ENCODE data around the gene NDUFS2.

DNA sequence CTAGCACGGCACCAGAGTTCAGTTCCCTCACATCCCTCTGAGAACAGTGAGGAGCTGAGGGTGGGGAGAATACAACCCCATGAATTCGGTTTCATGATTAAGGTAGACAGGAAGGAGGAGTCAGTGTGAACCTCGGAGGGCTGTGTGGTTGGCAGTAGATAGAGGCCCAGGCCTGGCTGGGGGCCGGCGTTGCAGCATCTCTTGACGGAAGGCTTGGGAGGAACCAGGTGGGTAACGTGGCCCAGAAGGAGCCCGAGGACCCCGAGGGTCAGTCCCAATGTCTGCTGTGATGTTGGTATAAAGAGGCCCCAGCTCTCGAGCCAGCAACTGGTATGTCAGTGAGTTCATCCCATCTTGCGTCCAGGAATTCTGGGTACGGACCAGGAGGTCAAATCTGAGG lies 30.5 kb upstream of the NDUFS2 start:
- TF ChIP-seq, protein P1, sequence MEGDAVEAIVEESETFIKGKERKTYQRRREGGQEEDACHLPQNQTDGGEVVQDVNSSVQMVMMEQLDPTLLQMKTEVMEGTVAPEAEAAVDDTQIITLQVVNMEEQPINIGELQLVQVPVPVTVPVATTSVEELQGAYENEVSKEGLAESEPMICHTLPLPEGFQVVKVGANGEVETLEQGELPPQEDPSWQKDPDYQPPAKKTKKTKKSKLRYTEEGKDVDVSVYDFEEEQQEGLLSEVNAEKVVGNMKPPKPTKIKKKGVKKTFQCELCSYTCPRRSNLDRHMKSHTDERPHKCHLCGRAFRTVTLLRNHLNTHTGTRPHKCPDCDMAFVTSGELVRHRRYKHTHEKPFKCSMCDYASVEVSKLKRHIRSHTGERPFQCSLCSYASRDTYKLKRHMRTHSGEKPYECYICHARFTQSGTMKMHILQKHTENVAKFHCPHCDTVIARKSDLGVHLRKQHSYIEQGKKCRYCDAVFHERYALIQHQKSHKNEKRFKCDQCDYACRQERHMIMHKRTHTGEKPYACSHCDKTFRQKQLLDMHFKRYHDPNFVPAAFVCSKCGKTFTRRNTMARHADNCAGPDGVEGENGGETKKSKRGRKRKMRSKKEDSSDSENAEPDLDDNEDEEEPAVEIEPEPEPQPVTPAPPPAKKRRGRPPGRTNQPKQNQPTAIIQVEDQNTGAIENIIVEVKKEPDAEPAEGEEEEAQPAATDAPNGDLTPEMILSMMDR (IDR thresholded peaks at IDR 0.05; ENCODE audit: low read depth, low read length, poor library complexity, severe bottlenecking), result no peak
- no peak for TF ChIP-seq EZH2phosphoT487 (IDR thresholded peaks at IDR 0.05; ENCODE audit: borderline replicate concordance, low read length)

All from DOHH2 (cell line).